Karpas-422 (cell line): Measurements from ENCODE around the gene RTP3. TPM values are rescaled to one million over a fixed set of nuclear protein-coding genes. Genes with fewer than 3 reads are reported as not detected.

ENCODE experiments used
- DNase-seq: peaks from one replicate; pipeline ENCODE4 v3.0.0-alpha.2; 2015
- H2AFZ ChIP-seq: fragments of 200-600 bp; sonication (generic); 2 replicates; pipeline ENCODE4 v1.6.1; 2014; ENCODE audit warnings: antibody characterized with exemption, low read length, mixed read lengths
- H3K27ac ChIP-seq: fragments of 200-600 bp; sonication (generic); 2 replicates; pipeline ENCODE4 v1.5.1; 2014; ENCODE audit warnings: mild to moderate bottlenecking, low read length, moderate library complexity
- H3K27me3 ChIP-seq: fragments of 200-600 bp; sonication (generic); 2 replicates; pipeline ENCODE4 v1.6.1; 2014; ENCODE audit warnings: low read length, mixed read lengths
- H3K36me3 ChIP-seq: fragments of 200-600 bp; sonication (generic); 2 replicates; pipeline ENCODE4 v1.6.1; 2014; ENCODE audit warnings: low read length, mixed read lengths; ENCODE audit not compliant: insufficient read depth
- H3K4me1 ChIP-seq: fragments of 200-600 bp; sonication (generic); 2 replicates; pipeline ENCODE4 v1.6.1; 2014; ENCODE audit warnings: mild to moderate bottlenecking, low read length, mixed read lengths
- H3K4me2 ChIP-seq: fragments of 200-600 bp; sonication (generic); 2 replicates; pipeline ENCODE4 v1.6.1; 2014; ENCODE audit warnings: low read length, low read depth, mild to moderate bottlenecking; ENCODE audit not compliant: poor library complexity, severe bottlenecking
- H3K4me3 ChIP-seq: fragments of 200-600 bp; sonication (generic); 2 replicates; pipeline ENCODE4 v1.5.1; 2014; ENCODE audit warnings: mild to moderate bottlenecking, antibody characterized with exemption, low read length, mixed read lengths
- H3K79me2 ChIP-seq: fragments of 200-600 bp; sonication (generic); 2 replicates; pipeline ENCODE4 v1.6.1; 2014; ENCODE audit warnings: mild to moderate bottlenecking, low read length, mixed read lengths
- H3K9ac ChIP-seq: fragments of 200-600 bp; sonication (generic); 2 replicates; pipeline ENCODE4 v1.6.0; 2014; ENCODE audit warnings: low read length
- H3K9me2 ChIP-seq: fragments of 200-600 bp; sonication (generic), shearing (Covaris generic); replicated peaks from 2 replicates; pipeline ENCODE4 v1.6.0; 2014; ENCODE audit warnings: mild to moderate bottlenecking, low read length, moderate library complexity; ENCODE audit not compliant: insufficient read depth
- H3K9me3 ChIP-seq: fragments of 300-700, 200-600 bp; sonication (generic); 2 replicates; pipeline ENCODE4 v1.6.1; 2014; ENCODE audit warnings: low read length, mixed read lengths
- H4K20me1 ChIP-seq: fragments of 200-600 bp; sonication (generic); 2 replicates; pipeline ENCODE4 v1.6.1; 2014; ENCODE audit warnings: mild to moderate bottlenecking, antibody characterized with exemption, low read length, low read depth; ENCODE audit not compliant: insufficient read depth
- total RNA-seq: library from RNA; depleted of rRNA; stranded (reverse); fragments of >200 nt; shearing (Covaris generic); gene quantifications from 2 replicates; pipeline ENCODE4 v1.2.3, GENCODE V29; 2014; ENCODE audit warnings: low replicate concordance

RTP3 gene
- total RNA-seq, 1 experiment from 2014 or later = not detected

DNA sequence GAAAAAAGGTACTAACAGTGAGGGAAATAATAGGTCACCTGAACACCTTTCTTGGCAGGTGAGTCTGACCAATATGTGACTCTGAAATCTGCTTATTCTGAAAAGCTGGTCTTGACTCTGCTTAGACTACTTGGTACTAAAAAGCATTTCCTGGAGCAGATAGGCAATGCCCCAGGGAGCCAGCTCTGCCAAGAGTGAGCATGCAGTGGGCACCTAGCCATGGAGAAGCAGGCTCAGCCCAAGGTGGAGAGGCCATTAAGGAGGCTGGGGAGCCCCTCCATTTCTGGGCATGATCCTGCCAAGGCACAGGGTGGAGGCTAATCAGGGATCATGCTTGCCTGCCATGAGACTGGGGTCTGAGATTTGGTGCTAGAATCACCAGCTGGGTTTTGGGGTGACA, 31.5 kb upstream of the RTP3 start:
- no peaks in the 10 kb centered on the region for H3K4me1 ChIP-seq
- H3K9me3 ChIP-seq = no peaks in the 10 kb centered on the region
- H3K4me2 ChIP-seq = no peak overlapping the region
- no peak for DNase-seq
- H3K9me2 ChIP-seq = no peaks in the 10 kb centered on the region
- no peak overlapping the region for H3K4me3 ChIP-seq
- H3K27me3 ChIP-seq = no peaks in the 10 kb centered on the region
- no peaks in the 10 kb centered on the region for H3K79me2 ChIP-seq
- no peak overlapping the region for H3K27ac ChIP-seq
- no peaks in the 10 kb centered on the region for H3K36me3 ChIP-seq
- H4K20me1 ChIP-seq = no peaks in the 10 kb centered on the region
- H3K9ac ChIP-seq = no peak overlapping the region
- no peak overlapping the region for H2AFZ ChIP-seq

GRCh38 chr3:46466871-46467403, 30.8 kb upstream of the RTP3 start:
- H3K27ac ChIP-seq = no peak overlapping the region
- H3K4me1 ChIP-seq = no peaks in the 10 kb centered on the region
- no peaks in the 10 kb centered on the region for H3K9me2 ChIP-seq
- H3K27me3 ChIP-seq = no peaks in the 10 kb centered on the region
- no peaks in the 10 kb centered on the region for H3K9me3 ChIP-seq
- H4K20me1 ChIP-seq = no peaks in the 10 kb centered on the region
- no peak overlapping the region for H2AFZ ChIP-seq
- no peak overlapping the region for H3K4me3 ChIP-seq
- no peaks in the 10 kb centered on the region for H3K79me2 ChIP-seq
- no peak overlapping the region for H3K4me2 ChIP-seq
- no peak for DNase-seq
- H3K9ac ChIP-seq = no peak overlapping the region
- H3K36me3 ChIP-seq = no peaks in the 10 kb centered on the region

GRCh38 chr3:46467562-46467961, 30.2 kb upstream of the RTP3 start:
- Histone ChIP-seq H3K27ac (no peak overlapping the region), H3K4me1 (no peaks in the 10 kb centered on the region)
- DNase-seq = no peak

GRCh38 chr3:46468753-46469600, 28.8 kb upstream of the RTP3 start:
- H3K9me3 ChIP-seq = no peaks in the 10 kb centered on the region
- no peaks in the 10 kb centered on the region for H3K4me1 ChIP-seq
- H4K20me1 ChIP-seq = no peaks in the 10 kb centered on the region; the same call in 1 of the 2 replicates
- H3K27ac ChIP-seq = no peak overlapping the region
- no peak for DNase-seq
- no peaks in the 10 kb centered on the region for H3K79me2 ChIP-seq
- no peaks in the 10 kb centered on the region for H3K36me3 ChIP-seq
- no peak overlapping the region for H2AFZ ChIP-seq
- no peak overlapping the region for H3K4me2 ChIP-seq
- H3K27me3 ChIP-seq = no peaks in the 10 kb centered on the region
- H3K9me2 ChIP-seq = no peaks in the 10 kb centered on the region
- H3K9ac ChIP-seq = no peak overlapping the region
- H3K4me3 ChIP-seq = no peak overlapping the region

More at GRCh38 chr3:46467562-46467961, 30.2 kb upstream of the RTP3 start:
- Histone ChIP-seq H3K9me3 (no peaks in the 10 kb centered on the region), H2AFZ (no peak overlapping the region), H3K79me2 (no peaks in the 10 kb centered on the region), H3K27me3 (no peaks in the 10 kb centered on the region), H3K9ac (no peak overlapping the region), H3K4me3 (no peak overlapping the region), H3K36me3 (no peaks in the 10 kb centered on the region), H3K4me2 (no peak overlapping the region), H3K9me2 (no peaks in the 10 kb centered on the region), H4K20me1 (no peaks in the 10 kb centered on the region)

GRCh38 chr3:46469680-46470357, 28.0 kb upstream of the RTP3 start:
- Histone ChIP-seq H2AFZ (no peak overlapping the region), H3K4me3 (no peak overlapping the region), H3K9ac (no peak overlapping the region), H3K79me2 (no peaks in the 10 kb centered on the region), H3K36me3 (no peaks in the 10 kb centered on the region), H3K4me1 (no peaks in the 10 kb centered on the region), H3K4me2 (no peak overlapping the region), H3K9me2 (no peaks in the 10 kb centered on the region), H3K9me3 (no peaks in the 10 kb centered on the region), H3K27ac (no peak overlapping the region), H3K27me3 (peaks cover 3% of the 10 kb centered on the region; the same call in 1 of the 2 replicates), H4K20me1 (no peaks in the 10 kb centered on the region; the same call in 1 of the 2 replicates)
- DNase-seq = no peak

GRCh38 chr3:46470831-46471230, 26.9 kb upstream of the RTP3 start:
- Histone ChIP-seq H3K9me2 (no peaks in the 10 kb centered on the region), H3K4me2 (no peak overlapping the region), H2AFZ (no peak overlapping the region), H4K20me1 (no peaks in the 10 kb centered on the region; the same call in 1 of the 2 replicates), H3K9ac (no peak overlapping the region), H3K4me3 (no peak overlapping the region), H3K9me3 (no peaks in the 10 kb centered on the region), H3K79me2 (no peaks in the 10 kb centered on the region), H3K27me3 (peaks cover 3% of the 10 kb centered on the region; the same call in 1 of the 2 replicates), H3K36me3 (no peaks in the 10 kb centered on the region), H3K4me1 (no peaks in the 10 kb centered on the region), H3K27ac (no peak overlapping the region)
- no peak for DNase-seq

DNA sequence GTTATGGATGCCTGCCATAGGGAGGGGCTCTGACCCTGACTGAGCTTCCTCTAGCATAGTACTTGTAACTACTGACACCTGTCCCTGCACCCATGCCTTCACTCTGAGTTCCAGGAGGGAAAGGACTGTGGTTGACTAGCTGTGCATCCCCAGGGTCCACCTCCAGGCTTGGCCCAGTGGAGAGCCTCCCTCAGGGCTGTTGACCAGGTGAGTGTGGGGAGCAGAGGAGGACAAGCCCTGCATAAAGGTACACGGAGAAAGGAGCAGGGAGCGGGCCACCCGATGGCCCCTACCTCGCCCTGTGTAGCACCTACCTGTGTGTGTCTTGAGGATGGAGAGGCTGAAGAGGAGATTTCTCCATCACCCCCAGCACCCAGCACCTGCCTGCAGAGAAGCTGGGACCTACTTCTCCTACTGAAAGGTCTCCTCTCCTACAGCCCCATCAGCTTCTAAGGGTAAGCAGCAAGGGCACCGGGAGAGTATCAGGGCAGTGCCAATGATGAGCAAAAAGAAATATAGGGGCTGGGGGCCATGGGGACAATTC, 26.3 kb upstream of the RTP3 start:
- H3K27me3 ChIP-seq = peaks cover 3% of the 10 kb centered on the region; the same call in 1 of the 2 replicates
- no peaks in the 10 kb centered on the region for H3K9me3 ChIP-seq
- H3K27ac ChIP-seq = no peak overlapping the region
- no peaks in the 10 kb centered on the region; the same call in 1 of the 2 replicates for H4K20me1 ChIP-seq
- H3K9me2 ChIP-seq = no peaks in the 10 kb centered on the region
- no peak overlapping the region for H2AFZ ChIP-seq
- H3K9ac ChIP-seq = no peak overlapping the region
- H3K36me3 ChIP-seq = no peaks in the 10 kb centered on the region
- H3K79me2 ChIP-seq = no peaks in the 10 kb centered on the region
- H3K4me3 ChIP-seq = no peak overlapping the region
- DNase-seq = no peak
- H3K4me1 ChIP-seq = no peaks in the 10 kb centered on the region
- no peak overlapping the region for H3K4me2 ChIP-seq

DNA sequence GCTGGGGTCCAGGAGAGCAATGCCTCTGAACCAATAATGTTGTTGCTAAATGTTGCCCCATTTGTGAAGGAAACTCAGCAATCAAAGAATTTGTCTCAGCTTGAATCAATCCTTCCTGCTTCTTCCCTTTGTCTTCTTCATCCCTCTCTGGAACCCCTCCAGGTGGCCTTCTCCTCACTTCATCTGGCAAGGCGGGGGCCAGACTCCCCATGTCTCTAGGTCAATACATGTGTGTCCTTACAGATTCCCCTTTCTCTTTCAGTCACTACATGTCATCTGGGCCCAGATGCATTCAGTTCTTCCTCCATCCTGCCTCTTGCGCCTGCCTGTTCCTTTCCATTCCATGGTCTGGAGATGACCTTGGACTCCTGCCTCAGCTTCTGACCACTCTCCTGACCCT, 25.0 kb upstream of the RTP3 start:
- Histone ChIP-seq H3K27ac (no peak overlapping the region), H3K9ac (no peak overlapping the region), H3K27me3 (peaks cover 3% of the 10 kb centered on the region; the same call in 1 of the 2 replicates), H3K4me3 (no peak overlapping the region), H3K79me2 (no peaks in the 10 kb centered on the region), H3K9me3 (no peaks in the 10 kb centered on the region), H2AFZ (no peak overlapping the region), H3K36me3 (no peaks in the 10 kb centered on the region), H4K20me1 (no peaks in the 10 kb centered on the region; the same call in 1 of the 2 replicates), H3K4me2 (no peak overlapping the region), H3K4me1 (no peaks in the 10 kb centered on the region), H3K9me2 (no peaks in the 10 kb centered on the region)
- no peak for DNase-seq
